ENCODE results near the gene MAP3K14.

DNA sequence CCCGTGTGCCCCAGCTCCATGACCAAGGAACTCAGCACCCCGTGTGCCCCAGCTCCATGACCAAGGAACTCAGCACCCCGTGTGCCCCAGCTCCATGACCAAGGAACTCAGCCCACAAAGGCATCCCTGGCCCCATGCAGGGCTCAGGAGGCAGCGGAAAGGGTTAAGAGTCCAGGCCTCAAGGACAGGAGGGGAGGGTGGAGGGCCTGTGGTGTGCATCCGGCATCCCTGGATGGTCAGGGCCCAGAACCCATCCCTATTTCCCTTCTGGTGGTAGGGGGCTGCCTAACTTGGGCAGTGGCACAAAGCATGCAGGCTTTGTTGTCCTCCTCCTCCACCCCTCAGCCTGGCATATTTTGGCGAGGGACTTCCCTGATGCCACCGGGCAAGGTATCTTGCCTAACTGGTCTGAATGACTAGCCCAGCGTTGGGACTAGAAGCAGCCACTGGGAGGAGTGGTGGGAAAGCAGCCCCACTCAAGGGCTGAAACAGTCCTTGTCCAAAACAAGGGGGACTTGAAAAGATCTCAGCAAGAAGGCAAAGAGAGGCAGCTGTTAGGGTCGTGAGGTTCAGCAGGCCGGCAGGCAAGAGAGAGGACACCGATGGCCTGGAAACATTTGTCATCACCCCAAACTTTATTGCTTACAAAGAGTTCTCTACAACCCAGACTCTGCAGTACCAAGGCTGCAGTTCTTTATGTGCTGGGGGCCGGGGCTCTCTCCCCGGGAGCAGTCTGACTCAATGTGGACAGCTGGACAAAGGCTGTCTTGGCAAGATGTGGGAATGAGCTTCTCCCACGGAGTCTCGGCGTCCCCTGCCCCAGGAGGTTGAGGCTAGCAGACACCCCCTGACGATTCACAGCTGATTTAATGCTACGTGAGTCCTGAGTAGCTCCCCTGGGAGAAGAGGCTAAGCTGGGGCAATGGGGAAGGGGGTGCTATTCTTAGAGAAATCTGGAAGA is 54.0 kb downstream of the MAP3K14 start:
- TF ChIP-seq TCF12 (IDR thresholded peaks at IDR 0.05; ENCODE audit: low read depth) (no peak), EGR1 (IDR thresholded peaks at IDR 0.05) (no peak), RAD21 (IDR thresholded peaks at IDR 0.05; ENCODE audit: low read depth) (no peak), TEAD4 (IDR thresholded peaks at IDR 0.05) (no peak), TAF1 (IDR thresholded peaks at IDR 0.05; ENCODE audit: low read depth) (no peak), YY1 (IDR thresholded peaks at IDR 0.05; ENCODE audit: low read depth) (no peak), FOXM1 (IDR thresholded peaks at IDR 0.05; ENCODE audit: borderline replicate concordance, low read depth) (no peak)
- TF ChIP-seq, protein P1, sequence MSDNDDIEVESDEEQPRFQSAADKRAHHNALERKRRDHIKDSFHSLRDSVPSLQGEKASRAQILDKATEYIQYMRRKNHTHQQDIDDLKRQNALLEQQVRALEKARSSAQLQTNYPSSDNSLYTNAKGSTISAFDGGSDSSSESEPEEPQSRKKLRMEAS (IDR thresholded peaks at IDR 0.05) = no peak

Measured in Ishikawa (cell line).